Mesodermal cell (in vitro differentiated cells): ENCODE data around the gene IRF8.

ENCODE experiments used
- H3K27ac ChIP-seq: 2 replicates; pipeline ENCODE4 v1.7.0; 2013; ENCODE audit warnings: mild to moderate bottlenecking, low read depth, low read length, moderate library complexity; ENCODE audit not compliant: severe bottlenecking
- H3K36me3 ChIP-seq: 2 replicates; pipeline ENCODE4 v1.7.1; 2013; ENCODE audit warnings: mild to moderate bottlenecking, low read length, moderate library complexity; ENCODE audit not compliant: control insufficient read depth, insufficient read depth
- H3K4me1 ChIP-seq: one replicate; pipeline ENCODE4 v1.7.1; 2013; ENCODE audit warnings: mild to moderate bottlenecking, low read length; ENCODE audit not compliant: insufficient read depth, control insufficient read depth, poor library complexity, severe bottlenecking
- H3K4me3 ChIP-seq: 2 replicates; pipeline ENCODE4 v1.7.0; 2013; ENCODE audit warnings: low read length, control low read depth, mild to moderate bottlenecking; ENCODE audit not compliant: insufficient read depth, poor library complexity, severe bottlenecking; ENCODE audit errors: extremely low read depth
- H3K9me3 ChIP-seq: 2 replicates; pipeline ENCODE4 v1.7.1; 2013; ENCODE audit warnings: mild to moderate bottlenecking, low read length, moderate library complexity; ENCODE audit not compliant: control insufficient read depth
- WGBS, 2 experiments: methylation state at CpG; one replicate each; pipeline ENCODE4 v1.1.5; 2013; ENCODE audit warnings: missing lambda C conversion rate in 2 of 2; ENCODE audit not compliant: insufficient coverage in 2 of 2; 5-methylcytosine and 5-hydroxymethylcytosine counted together

The IRF8 gene

DNA sequence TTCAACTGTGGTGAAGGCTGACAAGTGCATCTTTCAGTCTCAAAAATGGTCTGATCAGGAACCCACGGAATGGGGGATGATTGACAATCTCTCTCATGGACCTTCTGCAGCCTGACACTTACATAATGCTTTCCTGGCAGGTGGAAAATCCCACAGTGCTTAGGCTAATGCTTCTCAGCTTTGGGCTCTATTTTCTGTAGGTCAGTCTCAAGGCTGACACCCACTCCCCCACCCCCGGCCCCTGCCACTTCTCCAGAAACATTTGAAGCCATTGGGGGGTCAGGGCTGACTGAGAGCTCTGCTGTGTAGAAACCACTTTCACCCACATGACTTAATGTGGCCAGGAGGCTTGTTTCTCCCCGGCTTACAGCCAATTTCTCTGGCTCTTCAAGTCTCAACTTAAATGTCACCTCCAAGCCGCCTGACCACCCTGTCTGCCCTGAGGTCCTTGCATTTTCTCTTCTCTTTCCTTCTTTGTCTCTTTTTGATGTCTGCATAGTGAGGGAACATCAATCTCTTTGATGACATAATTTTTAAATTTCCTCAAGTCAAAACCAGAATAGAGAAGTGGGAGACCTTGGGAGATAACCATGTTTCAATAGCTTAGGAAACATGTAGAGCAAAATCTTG is 16.7 kb upstream of the IRF8 start:
- H3K36me3 ChIP-seq, result no peaks in the 10 kb centered on the region
- no peaks in the 10 kb centered on the region for H3K9me3 ChIP-seq
- H3K4me1 ChIP-seq, result peaks cover 4% of the 10 kb centered on the region
- no peak overlapping the region for H3K4me3 ChIP-seq
- no peak overlapping the region for H3K27ac ChIP-seq
- WGBS, 2 experiments, result 80 to 94% methylated on average over 2 to 3 of the region's 4 CpGs

GRCh38 chr16:85883813-85884212 is 15.1 kb upstream of the IRF8 start:
- H3K4me3 ChIP-seq, result no peak overlapping the region
- 83 to 87% methylated on average over 11 to 12 of the region's 14 CpGs for WGBS, 2 experiments

GRCh38 chr16:85884808-85885463 is 14.0 kb upstream of the IRF8 start:
- peaks cover 22% of the 10 kb centered on the region for H3K4me1 ChIP-seq
- no peaks in the 10 kb centered on the region for H3K9me3 ChIP-seq
- H3K4me3 ChIP-seq, result no peak overlapping the region
- no peaks in the 10 kb centered on the region for H3K36me3 ChIP-seq
- H3K27ac ChIP-seq, result no peak overlapping the region
- 87 to 95% methylated on average over 12 to 13 of the region's 13 CpGs for WGBS, 2 experiments

More at GRCh38 chr16:85883813-85884212, 15.1 kb upstream of the IRF8 start:
- Histone ChIP-seq H3K27ac (no peak overlapping the region), H3K36me3 (no peaks in the 10 kb centered on the region), H3K4me1 (peaks cover 12% of the 10 kb centered on the region), H3K9me3 (no peaks in the 10 kb centered on the region)

DNA sequence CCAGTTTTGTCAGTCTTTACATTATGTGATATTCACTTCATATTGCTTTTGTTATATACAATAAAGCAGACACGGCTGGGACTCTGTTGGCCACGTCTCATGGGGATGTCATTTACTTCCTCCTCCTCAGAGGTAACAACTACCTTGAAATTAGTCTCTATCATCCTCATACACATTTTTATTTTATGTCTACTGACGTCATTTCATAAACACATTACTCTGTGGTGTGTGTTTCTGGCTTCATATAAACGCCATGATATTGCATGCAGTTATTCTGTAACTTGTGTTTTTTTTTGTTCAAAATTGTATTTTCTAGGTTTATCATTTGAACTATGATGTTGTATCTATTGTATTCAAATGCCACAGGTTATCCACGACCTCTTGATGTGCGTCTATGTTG is 13.4 kb upstream of the IRF8 start:
- WGBS, 2 experiments, result 91 to 97% methylated on average over 3 to 4 of the region's 6 CpGs
- Histone ChIP-seq H3K27ac (no peak overlapping the region), H3K4me3 (no peak overlapping the region), H3K4me1 (peaks cover 25% of the 10 kb centered on the region), H3K9me3 (no peaks in the 10 kb centered on the region), H3K36me3 (no peaks in the 10 kb centered on the region)

DNA sequence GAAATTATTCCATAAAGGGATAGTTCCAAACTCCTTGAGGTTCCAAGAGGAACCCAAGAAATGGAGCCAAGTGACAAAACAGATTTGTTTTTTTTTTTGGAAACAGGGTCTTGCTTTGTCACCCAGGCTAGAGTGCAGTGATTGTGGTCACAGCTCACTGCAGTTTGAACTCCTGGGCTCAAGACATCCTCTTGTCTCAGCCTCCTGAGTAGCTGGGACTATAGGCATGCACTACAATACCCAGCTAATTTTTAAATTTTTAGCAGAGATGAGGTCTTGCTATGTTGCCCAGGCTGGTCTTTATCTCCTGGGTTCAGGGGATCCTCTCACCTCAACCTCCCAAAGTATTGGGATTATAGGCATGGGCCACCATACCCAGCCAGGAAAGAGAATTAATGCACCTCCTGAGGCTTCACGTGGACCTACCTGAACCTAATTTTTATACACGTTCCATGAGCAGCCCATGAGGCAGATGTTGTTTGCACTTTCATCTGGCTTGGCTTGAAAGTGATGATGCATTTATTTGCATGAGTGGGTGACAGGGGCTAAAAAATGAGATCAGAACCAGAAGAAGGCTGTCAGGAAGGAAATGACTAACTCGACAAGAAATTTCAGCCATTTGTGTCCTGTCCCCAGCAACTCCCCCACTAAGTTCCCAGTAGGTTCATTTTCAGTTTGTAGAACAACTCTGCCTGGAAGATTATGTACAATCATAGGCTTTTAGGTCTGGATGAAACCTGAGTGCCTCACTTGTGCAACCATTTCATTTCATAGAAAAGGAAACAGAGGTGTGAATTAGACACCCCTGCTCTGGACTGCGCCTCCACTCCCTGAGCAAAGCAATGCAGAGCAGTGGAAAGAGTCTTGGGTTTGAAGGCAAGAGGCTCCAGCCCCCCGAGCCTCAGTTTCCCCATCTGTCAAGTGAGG is 10.3 kb upstream of the IRF8 start:
- 72 to 78% methylated on average over 4 of the region's 5 CpGs for WGBS, 2 experiments
- Histone ChIP-seq H3K4me1 (peaks cover 37% of the 10 kb centered on the region), H3K36me3 (no peaks in the 10 kb centered on the region), H3K9me3 (no peaks in the 10 kb centered on the region), H3K4me3 (no peak overlapping the region), H3K27ac (peak overlapping the region; percentile 65)

- WGBS, 2 experiments, result no CpG with 5 or more reads among the region's 6 CpGs
- H3K36me3 ChIP-seq, result no peaks in the 10 kb centered on the region
Observed at GRCh38 chr16:85891033-85891775, 7.8 kb upstream of the IRF8 start.

GRCh38 chr16:85891776-85892166 is 7.2 kb upstream of the IRF8 start:
- Histone ChIP-seq H3K27ac (no peak overlapping the region), H3K9me3 (no peaks in the 10 kb centered on the region), H3K4me1 (peaks cover 37% of the 10 kb centered on the region), H3K36me3 (no peaks in the 10 kb centered on the region), H3K4me3 (no peak overlapping the region)
- WGBS, 2 experiments, result 94 to 95% methylated on average over 10 of the region's 10 CpGs

More at GRCh38 chr16:85891033-85891775, 7.8 kb upstream of the IRF8 start:
- Histone ChIP-seq H3K4me1 (peaks cover 37% of the 10 kb centered on the region), H3K27ac (no peak overlapping the region), H3K4me3 (no peak overlapping the region), H3K9me3 (no peaks in the 10 kb centered on the region)

GRCh38 chr16:85892760-85893159 is 6.2 kb upstream of the IRF8 start:
- H3K9me3 ChIP-seq, result no peaks in the 10 kb centered on the region
- no peak overlapping the region for H3K27ac ChIP-seq
- 89 to 91% methylated on average over 4 of the region's 4 CpGs for WGBS, 2 experiments
- H3K4me1 ChIP-seq, result peaks cover 35% of the 10 kb centered on the region
- H3K4me3 ChIP-seq, result no peak overlapping the region
- H3K36me3 ChIP-seq, result no peaks in the 10 kb centered on the region

DNA sequence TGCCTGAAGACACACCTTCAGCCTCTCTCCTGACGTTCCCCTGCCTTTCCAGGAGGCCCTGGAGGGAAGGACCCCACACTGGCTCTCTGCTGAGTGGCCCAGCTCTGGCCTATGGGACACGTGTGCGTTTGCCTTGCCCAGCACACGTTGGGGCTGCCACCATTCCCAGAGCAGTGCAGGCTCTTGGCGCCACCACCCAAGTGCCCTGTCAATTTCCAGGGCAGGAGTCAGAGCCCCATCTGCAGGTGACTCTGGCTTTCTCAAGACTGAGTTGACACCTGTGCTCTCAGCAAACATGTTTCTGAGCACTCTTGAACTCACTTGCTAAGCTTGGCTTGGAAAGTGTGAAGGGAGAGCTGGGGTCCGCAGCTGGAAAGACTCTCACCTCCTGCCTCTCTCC is 4.7 kb upstream of the IRF8 start:
- Histone ChIP-seq H3K36me3 (no peaks in the 10 kb centered on the region), H3K9me3 (no peaks in the 10 kb centered on the region), H3K4me1 (peaks cover 23% of the 10 kb centered on the region), H3K4me3 (no peak overlapping the region), H3K27ac (no peak overlapping the region)
- WGBS, 2 experiments, result 53 to 74% methylated on average over 6 of the region's 6 CpGs

DNA sequence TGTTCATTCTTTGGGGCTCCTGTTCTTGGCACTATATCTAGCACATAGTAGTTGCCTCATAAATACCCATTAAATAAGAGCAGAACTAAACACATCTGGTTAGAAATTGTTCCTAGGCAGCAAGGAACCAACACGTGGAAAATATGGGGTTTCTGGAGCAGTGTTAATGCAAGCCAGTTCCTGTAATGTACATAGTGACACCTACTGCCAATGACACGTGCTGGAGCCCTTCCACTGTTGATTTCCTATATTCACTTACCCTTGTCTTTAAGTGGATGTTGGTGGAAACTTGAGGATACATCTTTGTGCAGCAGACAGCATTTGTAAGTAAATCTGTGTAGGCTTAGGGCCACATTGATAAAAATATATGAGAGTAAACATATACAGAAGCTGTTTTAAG is 1.6 kb upstream of the IRF8 start:
- Histone ChIP-seq H3K4me1 (no peaks in the 10 kb centered on the region), H3K36me3 (no peaks in the 10 kb centered on the region), H3K9me3 (no peaks in the 10 kb centered on the region), H3K4me3 (no peak overlapping the region), H3K27ac (no peak overlapping the region)
- 25% methylated on average over 1 of the region's 2 CpGs for WGBS, 2 experiments
